Astrocyte (in vitro differentiated cells and primary cell): ENCODE measurements around the gene HNRNPC. TPM values are rescaled to one million over a fixed set of nuclear protein-coding genes. Genes with fewer than 3 reads are reported as not detected.
"Not testable (repeated sequence)": the region's sequence is repeated elsewhere in the genome, so short reads cannot be mapped to it uniquely, and the experiment has no call there.

Experiments
- DNase-seq: peaks from one replicate; pipeline ENCODE4 v3.0.0-alpha.2; 2010; ENCODE audit warnings: low read depth
- FAIRE-seq: peaks from 2 replicates; lab custom pipeline; 2011; peaks lifted over from hg19 to GRCh38; lab: Jason Lieb, UNC
- H2AFZ ChIP-seq: 2 replicates; pipeline ENCODE4 v1.6.0; 2012; ENCODE audit warnings: low read depth, low read length, inconsistent platforms
- H3K27ac ChIP-seq: 2 replicates; pipeline ENCODE4 v1.5.1; 2011; ENCODE audit warnings: low read depth, low read length, inconsistent platforms
- H3K27me3 ChIP-seq: 2 replicates; pipeline ENCODE4 v1.6.0; 2011; ENCODE audit warnings: low read length, inconsistent platforms; ENCODE audit not compliant: insufficient read depth
- H3K36me3 ChIP-seq: 2 replicates; pipeline ENCODE4 v1.5.1; 2011; ENCODE audit warnings: low read length, inconsistent platforms; ENCODE audit not compliant: insufficient read depth
- H3K4me1 ChIP-seq: 2 replicates; pipeline ENCODE4 v1.5.1; 2011; ENCODE audit warnings: low read length, inconsistent platforms; ENCODE audit not compliant: insufficient read depth
- H3K4me2 ChIP-seq: 2 replicates; pipeline ENCODE4 v1.6.0; 2012; ENCODE audit warnings: low read length, inconsistent platforms
- H3K4me3 ChIP-seq: 2 replicates; pipeline ENCODE4 v1.5.1; 2011; ENCODE audit warnings: low read depth, mild to moderate bottlenecking, low read length, inconsistent platforms; ENCODE audit not compliant: insufficient read depth
- H3K79me2 ChIP-seq: 2 replicates; pipeline ENCODE4 v1.6.0; 2012; ENCODE audit warnings: mild to moderate bottlenecking, low read length, inconsistent platforms; ENCODE audit not compliant: insufficient read depth
- H3K9ac ChIP-seq: 2 replicates; pipeline ENCODE4 v1.6.0; 2012; ENCODE audit warnings: mild to moderate bottlenecking, low read length, inconsistent platforms
- H3K9me3 ChIP-seq: 2 replicates; pipeline ENCODE4 v1.5.1; 2012; ENCODE audit warnings: low read depth, mild to moderate bottlenecking, low read length, inconsistent platforms; ENCODE audit not compliant: insufficient read depth
- H4K20me1 ChIP-seq: 2 replicates; pipeline ENCODE4 v1.6.0; 2012; ENCODE audit warnings: low read length, inconsistent platforms; ENCODE audit not compliant: insufficient read depth
- H3K27ac Mint-ChIP-seq: one replicate; pipeline ENCODE4 v1.8.0; 2021; ENCODE audit warnings: mild to moderate bottlenecking, mixed read lengths; ENCODE audit not compliant: unreplicated experiment
- H3K27me3 Mint-ChIP-seq: one replicate; pipeline ENCODE4 v1.8.0; 2021; ENCODE audit warnings: low read depth, mixed read lengths; ENCODE audit not compliant: unreplicated experiment
- H3K36me3 Mint-ChIP-seq: one replicate; pipeline ENCODE4 v1.8.0; 2021; ENCODE audit warnings: low read depth, mixed read lengths; ENCODE audit not compliant: unreplicated experiment
- H3K4me1 Mint-ChIP-seq: one replicate; pipeline ENCODE4 v1.8.0; 2021; ENCODE audit warnings: low read depth, mixed read lengths; ENCODE audit not compliant: unreplicated experiment
- H3K4me3 Mint-ChIP-seq: one replicate; pipeline ENCODE4 v1.8.0; 2021; ENCODE audit warnings: mild to moderate bottlenecking, moderate library complexity, mixed read lengths; ENCODE audit not compliant: unreplicated experiment
- H3K9me3 Mint-ChIP-seq: one replicate; pipeline ENCODE4 v1.8.0; 2021; ENCODE audit warnings: mild to moderate bottlenecking, mixed read lengths; ENCODE audit not compliant: unreplicated experiment
- EZH2 ChIP-seq: IDR thresholded peaks from 2 replicates; pipeline ENCODE4 v1.6.1; 2012; ENCODE audit warnings: mild to moderate bottlenecking, low read length, inconsistent platforms; ENCODE audit not compliant: insufficient read depth
- total RNA-seq: library from RNA; stranded (reverse); gene quantifications from 2 replicates; pipeline ENCODE4 v1.2.1, GENCODE V29; 2021
- TF ChIP-seq, protein P1 (sequence below): IDR thresholded peaks from 2 replicates; pipeline ENCODE4 v1.5.1; 2011; ENCODE audit warnings: low read depth, mild to moderate bottlenecking, inconsistent platforms, low read length, moderate library complexity; ENCODE audit not compliant: insufficient read depth

Gene HNRNPC
- total RNA-seq, 1 donor from 2014 or later, result 525 TPM

DNA sequence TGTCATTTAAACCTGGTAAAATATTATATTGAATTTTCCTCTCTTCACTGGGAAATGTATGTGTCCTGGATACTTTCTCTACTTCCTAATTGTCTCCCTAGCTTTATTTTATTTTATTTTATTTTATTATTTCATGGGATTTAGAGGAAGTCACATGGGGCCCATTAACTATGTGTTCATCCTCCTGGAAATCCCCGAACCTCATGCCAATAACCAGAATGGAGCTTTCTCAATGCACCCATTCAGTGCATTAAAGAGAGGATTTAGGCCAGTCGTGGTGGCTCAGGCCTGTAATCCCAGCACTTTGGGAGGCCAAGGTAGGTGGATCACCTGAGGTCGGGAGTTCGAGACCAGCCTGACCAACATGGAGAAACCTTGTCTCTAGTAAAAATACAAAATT, 9.4 kb upstream of the HNRNPC start:
- H3K9ac ChIP-seq, result no peak overlapping the region
- H3K27ac ChIP-seq, result no peak overlapping the region
- DNase-seq (no peak), FAIRE-seq (no peak)
- Mint-ChIP-seq H3K4me1 (no peaks in the 10 kb centered on the region), H3K4me3 (no peak overlapping the region), H3K27ac (no peak overlapping the region), H3K36me3 (no peaks in the 10 kb centered on the region), H3K27me3 (no peaks in the 10 kb centered on the region), H3K9me3 (no peaks in the 10 kb centered on the region)
- no peak for TF ChIP-seq EZH2
- TF ChIP-seq, protein P1, sequence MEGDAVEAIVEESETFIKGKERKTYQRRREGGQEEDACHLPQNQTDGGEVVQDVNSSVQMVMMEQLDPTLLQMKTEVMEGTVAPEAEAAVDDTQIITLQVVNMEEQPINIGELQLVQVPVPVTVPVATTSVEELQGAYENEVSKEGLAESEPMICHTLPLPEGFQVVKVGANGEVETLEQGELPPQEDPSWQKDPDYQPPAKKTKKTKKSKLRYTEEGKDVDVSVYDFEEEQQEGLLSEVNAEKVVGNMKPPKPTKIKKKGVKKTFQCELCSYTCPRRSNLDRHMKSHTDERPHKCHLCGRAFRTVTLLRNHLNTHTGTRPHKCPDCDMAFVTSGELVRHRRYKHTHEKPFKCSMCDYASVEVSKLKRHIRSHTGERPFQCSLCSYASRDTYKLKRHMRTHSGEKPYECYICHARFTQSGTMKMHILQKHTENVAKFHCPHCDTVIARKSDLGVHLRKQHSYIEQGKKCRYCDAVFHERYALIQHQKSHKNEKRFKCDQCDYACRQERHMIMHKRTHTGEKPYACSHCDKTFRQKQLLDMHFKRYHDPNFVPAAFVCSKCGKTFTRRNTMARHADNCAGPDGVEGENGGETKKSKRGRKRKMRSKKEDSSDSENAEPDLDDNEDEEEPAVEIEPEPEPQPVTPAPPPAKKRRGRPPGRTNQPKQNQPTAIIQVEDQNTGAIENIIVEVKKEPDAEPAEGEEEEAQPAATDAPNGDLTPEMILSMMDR, result no peak
- no peak overlapping the region for H2AFZ ChIP-seq
- no peaks in the 10 kb centered on the region for H4K20me1 ChIP-seq
- no peaks in the 10 kb centered on the region for H3K36me3 ChIP-seq
- no peak overlapping the region for H3K4me3 ChIP-seq
- no peaks in the 10 kb centered on the region for H3K9me3 ChIP-seq
- H3K27me3 ChIP-seq, result no peaks in the 10 kb centered on the region
- no peak overlapping the region for H3K4me2 ChIP-seq
- H3K4me1 ChIP-seq, result no peaks in the 10 kb centered on the region
- H3K79me2 ChIP-seq, result no peaks in the 10 kb centered on the region

DNA sequence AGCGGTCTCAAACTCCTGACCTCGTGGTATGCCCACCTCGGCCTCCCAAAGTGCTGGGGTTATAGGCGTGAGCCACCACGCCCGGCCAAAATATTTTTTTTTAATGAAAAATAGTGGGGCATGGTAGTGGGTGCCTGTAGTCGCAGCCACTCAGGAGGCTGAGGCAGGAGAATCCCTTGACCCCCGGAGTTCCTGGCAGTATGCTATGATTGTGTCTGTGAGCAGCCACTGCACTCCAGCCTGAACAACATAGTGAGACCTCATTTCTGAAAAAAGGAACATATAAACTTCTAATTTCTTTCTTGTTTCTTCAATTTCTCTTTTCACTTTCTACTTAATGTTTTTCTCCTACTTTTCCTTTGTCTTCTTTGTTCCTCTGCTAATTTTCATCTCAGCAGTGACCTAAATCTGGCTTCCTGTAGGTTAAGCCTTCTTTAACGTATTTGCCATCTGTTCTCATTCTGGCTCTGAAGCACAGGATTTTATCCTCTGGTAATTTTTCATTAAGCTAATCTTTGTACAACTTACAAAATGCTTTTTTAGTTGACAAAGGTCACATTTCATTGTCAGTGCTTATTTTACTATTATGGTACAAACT, 6.1 kb upstream of the HNRNPC start:
- Mint-ChIP-seq H3K4me1 (no peaks in the 10 kb centered on the region), H3K9me3 (no peaks in the 10 kb centered on the region), H3K27ac (no peak overlapping the region), H3K27me3 (no peaks in the 10 kb centered on the region), H3K4me3 (no peak overlapping the region), H3K36me3 (no peaks in the 10 kb centered on the region)
- FAIRE-seq (no peak), DNase-seq (no peak)
- Histone ChIP-seq H4K20me1 (no peaks in the 10 kb centered on the region), H3K9me3 (no peaks in the 10 kb centered on the region), H3K4me3 (no peak overlapping the region), H3K4me2 (no peak overlapping the region), H3K27me3 (no peaks in the 10 kb centered on the region), H3K9ac (no peak overlapping the region), H3K27ac (no peak overlapping the region), H3K36me3 (no peaks in the 10 kb centered on the region), H3K79me2 (no peaks in the 10 kb centered on the region), H3K4me1 (no peaks in the 10 kb centered on the region), H2AFZ (no peak overlapping the region)
- no peak for TF ChIP-seq EZH2
- TF ChIP-seq, protein P1, result no peak

DNA sequence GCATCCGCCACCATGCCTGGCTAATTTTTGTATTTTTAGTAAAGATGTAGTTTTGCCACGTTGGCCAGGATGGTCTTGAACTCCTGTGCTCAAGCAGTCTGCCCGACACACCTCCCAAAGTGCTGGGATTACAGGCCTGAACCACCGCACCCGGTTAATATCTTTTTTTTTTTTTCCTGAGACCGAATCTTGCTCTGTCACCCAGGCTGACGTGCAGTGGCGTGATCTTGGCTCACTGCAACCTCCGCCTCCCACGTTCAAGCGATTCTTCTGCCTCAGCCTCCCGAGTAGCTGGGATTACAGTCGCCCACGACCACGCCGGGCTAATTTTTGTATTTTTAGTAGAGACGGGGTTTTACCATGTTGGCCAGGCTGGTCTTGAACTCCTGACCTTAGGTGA, 3.4 kb upstream of the HNRNPC start:
- H3K4me1 Mint-ChIP-seq, H3K9ac ChIP-seq, H3K36me3 ChIP-seq, H3K27me3 ChIP-seq, H3K4me2 ChIP-seq, H3K27me3 Mint-ChIP-seq, H3K4me3 ChIP-seq, H3K4me1 ChIP-seq, H3K27ac ChIP-seq, H3K4me3 Mint-ChIP-seq, H2AFZ ChIP-seq, DNase-seq, H3K9me3 ChIP-seq, H3K27ac Mint-ChIP-seq, FAIRE-seq, H3K9me3 Mint-ChIP-seq: not testable (repeated sequence)
- Histone ChIP-seq H3K79me2 (peaks cover 16% of the 10 kb centered on the region), H4K20me1 (peaks cover 15% of the 10 kb centered on the region)
- H3K36me3 Mint-ChIP-seq, result peaks cover 10% of the 10 kb centered on the region
